GM21576 (cell line): ENCODE data around the gene NEDD4.
"Not testable (repeated sequence)": the region's sequence is repeated elsewhere in the genome, so short reads cannot be mapped to it uniquely, and the experiment has no call there.

Source experiments
- ATAC-seq: cut with Tn5 transposase; IDR thresholded peaks from one replicate; pipeline ENCODE4 v1.9.1; 2021; ENCODE audit warnings: mild to moderate bottlenecking, moderate library complexity; ENCODE audit not compliant: unreplicated experiment

NEDD4 gene

DNA sequence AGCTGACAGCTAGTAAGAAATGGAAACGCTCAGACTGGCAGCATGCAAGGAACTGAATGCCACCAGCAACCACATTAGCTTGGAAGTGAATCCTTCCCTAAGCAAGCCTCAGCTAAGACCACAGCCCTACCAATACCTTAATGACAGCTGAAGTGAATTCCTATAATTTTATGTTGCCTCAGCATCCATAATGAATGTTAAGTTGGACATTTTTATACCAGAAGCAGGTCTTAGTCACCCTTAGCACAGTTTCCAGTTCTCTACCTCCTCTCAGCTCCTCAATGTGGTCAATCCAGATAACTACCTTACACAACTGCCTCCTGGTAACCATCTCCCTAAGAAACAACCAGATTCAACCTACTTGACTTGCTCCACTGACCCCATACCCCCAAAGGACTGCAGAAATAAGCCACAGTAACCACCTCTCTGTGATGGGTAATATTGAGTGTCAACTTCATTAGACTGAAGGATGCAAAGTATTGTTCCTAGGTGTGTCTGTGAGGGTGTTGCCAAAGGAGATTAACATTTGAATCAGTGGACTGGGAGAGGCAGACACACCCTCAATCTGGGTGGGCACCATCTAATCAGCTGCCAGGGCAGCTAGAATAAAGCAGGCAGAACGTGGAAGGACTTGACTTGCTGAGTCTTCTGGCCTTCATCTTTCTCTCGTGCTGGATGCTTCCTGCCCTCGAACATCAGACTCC is 33.5 kb downstream of the NEDD4 start:
- no peak for ATAC-seq

GRCh38 chr15:55958349-55958748 is 35.1 kb downstream of the NEDD4 start:
- ATAC-seq, result no peak

DNA sequence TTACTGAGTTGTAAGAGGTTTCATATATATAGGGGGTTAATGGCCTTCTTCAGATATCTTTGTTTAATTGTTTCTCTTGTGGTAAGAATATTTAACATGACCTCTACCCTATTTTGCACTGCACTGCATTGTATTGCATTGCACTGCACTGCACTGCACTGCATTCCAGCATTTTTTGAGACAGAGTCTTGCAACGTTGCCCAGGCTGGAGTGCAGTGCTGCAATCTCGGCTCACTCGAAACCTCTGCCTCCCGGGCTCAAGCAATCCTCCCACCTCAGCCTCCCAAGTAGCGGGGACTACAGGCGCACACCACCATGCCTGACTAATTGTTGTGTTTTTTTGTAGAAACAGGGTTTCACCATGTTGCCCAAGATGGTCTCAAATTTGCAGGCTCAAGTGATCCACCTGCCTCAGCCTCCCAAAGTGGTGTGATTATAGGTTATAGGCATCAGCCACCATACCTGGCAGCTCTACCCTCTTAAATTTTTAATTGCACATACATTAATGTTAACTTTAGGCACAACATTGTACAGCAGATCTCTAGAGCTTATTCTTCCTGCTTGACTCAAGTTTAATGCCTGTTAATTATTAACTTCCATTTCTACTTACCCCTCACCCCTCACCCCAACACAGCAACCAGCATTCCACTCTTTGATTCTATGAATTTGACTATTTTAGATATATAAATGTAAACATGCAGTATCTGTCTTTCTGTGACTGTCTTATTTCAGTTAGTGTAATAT is 38.4 kb downstream of the NEDD4 start:
- ATAC-seq, result no peak

GRCh38 chr15:55952501-55953274 is 40.7 kb downstream of the NEDD4 start:
- not testable (repeated sequence) for ATAC-seq

DNA sequence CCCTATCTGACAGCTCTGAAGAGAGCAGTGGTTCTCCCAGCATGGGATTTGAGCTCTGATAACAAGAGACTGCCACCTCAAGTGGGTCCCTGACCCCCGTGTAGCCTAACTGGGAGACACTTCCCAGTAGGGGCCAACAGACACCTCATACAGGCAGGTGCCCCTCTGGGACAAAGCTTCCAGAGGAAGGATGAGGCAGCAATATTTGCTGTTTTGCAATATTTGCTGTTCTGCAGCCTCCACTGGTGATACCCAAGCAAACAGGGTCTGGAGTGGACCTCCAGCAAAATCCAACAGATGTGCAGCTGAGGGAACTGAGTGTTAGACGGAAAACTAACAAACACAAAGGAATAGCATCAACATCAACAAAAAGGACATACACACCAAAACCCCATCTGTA is 48.8 kb downstream of the NEDD4 start:
- ATAC-seq, result not testable (repeated sequence)

GRCh38 chr15:55942332-55942731 is 51.1 kb downstream of the NEDD4 start:
- no peak for ATAC-seq

- no peak for ATAC-seq
Observed at GRCh38 chr15:55937040-55937439, 56.4 kb downstream of the NEDD4 start.

- ATAC-seq, result no peak
Observed at GRCh38 chr15:55928955-55929354, 64.5 kb downstream of the NEDD4 start.

DNA sequence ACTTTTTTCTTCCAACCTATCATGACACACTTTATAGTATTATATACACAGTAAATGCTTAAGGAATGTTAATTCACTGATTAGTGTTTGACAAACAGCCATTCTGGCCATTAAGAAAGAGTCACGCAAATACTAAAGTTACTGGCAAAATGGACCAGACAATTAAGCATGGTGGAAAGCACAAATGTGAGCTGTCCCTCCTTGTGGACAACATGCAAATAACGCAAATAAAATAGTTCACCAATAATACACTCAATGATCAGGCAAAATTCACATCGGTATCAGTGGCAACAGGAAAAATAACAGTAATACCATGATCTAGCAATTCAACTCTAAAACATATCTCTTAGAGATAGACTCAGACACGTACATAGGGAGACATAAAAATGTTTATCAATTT is 71.7 kb downstream of the NEDD4 start:
- ATAC-seq, result no peak

GRCh38 chr15:55917881-55918296 is 75.5 kb downstream of the NEDD4 start:
- ATAC-seq, result no peak

DNA sequence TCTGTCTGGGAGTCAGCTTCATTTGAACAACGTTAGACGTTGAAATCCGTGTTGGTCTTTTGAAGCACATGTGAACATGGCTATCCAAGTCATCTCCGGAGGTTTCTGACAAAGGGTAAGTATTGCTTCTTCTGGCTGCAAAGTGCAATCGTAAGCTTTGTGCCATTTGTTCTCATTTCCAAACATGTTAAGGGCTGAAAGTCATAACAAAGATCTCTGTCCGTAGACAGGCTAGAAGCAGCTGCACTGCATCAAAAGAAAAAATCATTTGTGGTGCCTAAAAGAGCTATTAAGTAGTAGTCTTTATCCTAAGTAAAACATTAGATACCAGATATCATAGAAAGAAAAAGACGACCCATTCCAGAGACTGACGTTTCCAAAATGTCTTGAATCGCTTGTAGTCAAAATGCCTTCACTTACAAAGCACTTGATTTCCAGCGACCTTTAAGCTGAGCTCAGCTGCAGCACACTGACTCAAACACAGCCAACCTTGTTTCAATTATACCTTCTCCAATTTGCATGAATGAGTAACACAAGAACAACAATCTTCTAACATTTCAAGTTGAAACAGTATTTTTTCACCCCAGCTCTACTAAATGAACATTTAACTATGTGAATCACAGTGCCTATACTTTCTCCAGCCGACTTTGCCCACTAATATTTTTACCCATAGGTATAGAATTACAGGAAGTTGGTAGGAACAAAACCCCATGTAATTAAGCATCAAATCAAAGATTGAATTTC is 76.6 kb downstream of the NEDD4 start:
- ATAC-seq, result no peak

GRCh38 chr15:55915876-55916567 is 77.4 kb downstream of the NEDD4 start:
- ATAC-seq, result no peak

DNA sequence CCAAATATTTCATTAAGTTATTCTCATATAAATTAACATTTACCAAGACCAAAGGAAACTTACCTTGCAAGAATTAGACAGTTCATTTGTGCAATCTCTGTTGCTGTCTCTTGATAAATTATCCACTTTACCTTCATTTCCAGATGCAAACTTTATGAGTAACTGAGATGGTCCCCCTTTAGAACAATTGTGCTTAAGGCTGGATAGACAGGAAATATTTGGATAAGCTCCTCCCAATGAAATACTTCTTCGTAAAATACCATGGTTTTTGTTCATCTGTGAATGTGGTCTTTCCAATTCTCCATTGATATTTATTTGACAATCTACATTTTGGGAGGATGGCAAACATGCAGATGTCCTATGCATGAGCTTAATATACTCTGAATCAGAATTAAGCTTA is 78.2 kb downstream of the NEDD4 start:
- no peak for ATAC-seq

- no peak for ATAC-seq
Observed at GRCh38 chr15:55914446-55914845, 79.0 kb downstream of the NEDD4 start.

GRCh38 chr15:55912982-55913381 is 80.4 kb downstream of the NEDD4 start:
- no peak for ATAC-seq

DNA sequence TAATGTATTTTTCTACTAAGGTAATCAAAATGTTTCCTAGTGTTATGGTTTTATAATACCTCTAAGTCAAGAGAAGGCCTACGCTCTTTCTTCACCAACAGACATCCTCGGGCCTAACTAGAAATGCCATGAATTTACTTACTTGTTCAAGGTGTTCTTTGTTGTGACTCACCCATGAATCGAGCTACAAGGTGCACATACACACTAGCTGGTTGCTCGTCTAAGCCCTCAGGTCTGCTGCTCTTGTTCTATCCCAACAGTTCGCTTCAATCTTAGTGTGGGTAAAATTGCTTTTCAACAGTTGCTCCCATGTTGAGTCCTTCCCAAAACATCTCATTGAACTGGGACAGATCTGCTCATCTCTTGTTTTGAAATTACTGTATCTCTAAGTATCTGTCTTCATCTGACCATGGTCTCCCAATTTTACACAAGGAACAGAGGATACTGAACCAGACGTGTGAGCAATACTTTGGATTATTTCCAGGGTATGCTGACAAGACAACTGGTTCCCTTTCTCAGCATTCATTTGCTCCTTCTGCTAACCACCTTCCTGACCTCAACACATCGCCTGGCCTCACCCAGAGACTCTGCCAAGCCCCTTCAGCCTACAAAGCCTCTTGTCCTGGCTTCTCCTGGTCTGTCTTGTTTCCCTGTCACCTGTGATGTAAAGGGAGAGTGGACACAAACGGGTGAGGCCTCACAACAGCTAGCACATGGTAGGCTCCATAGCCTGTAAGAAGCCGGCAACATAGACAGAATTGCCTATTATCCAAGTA is 84.2 kb downstream of the NEDD4 start:
- ATAC-seq, result no peak

GRCh38 chr15:55907797-55908196 is 85.6 kb downstream of the NEDD4 start:
- no peak for ATAC-seq

GRCh38 chr15:55902981-55903380 is 90.4 kb downstream of the NEDD4 start:
- ATAC-seq, result no peak

GRCh38 chr15:55900019-55900418 is 93.4 kb downstream of the NEDD4 start:
- no peak for ATAC-seq

DNA sequence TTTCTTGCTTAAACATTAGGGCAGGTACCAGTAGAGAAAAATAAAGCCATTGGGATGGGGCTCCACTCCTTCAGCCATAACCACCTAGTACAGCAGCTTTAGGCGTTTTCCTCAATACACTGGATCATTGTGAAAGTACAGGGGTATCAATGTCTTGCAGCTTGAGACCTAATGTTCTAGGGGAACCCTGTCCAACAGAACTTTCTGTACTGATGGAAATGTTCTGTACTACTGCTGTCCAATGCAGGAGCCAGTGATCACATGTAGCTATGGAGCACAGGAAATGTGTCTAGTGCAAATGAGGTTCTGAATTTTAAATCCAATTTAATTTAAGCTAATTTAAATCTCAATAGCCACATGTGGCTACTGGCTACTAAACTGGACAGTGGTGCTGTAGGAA is 93.9 kb downstream of the NEDD4 start:
- ATAC-seq, result no peak
